SK-N-MC (cell line): ENCODE data around the gene JAKMIP3.

Source experiments
- EZH2 ChIP-seq: fragments of 200-600 bp; sonication (generic); IDR thresholded peaks from one replicate; pipeline ENCODE4 v1.6.1; 2017; ENCODE audit warnings: antibody characterized with exemption
- POLR2AphosphoS5 ChIP-seq: IDR thresholded peaks from 2 replicates; pipeline ENCODE4 v1.6.1; 2012; ENCODE audit warnings: mild to moderate bottlenecking, low read depth, low read length, borderline replicate concordance

DNA sequence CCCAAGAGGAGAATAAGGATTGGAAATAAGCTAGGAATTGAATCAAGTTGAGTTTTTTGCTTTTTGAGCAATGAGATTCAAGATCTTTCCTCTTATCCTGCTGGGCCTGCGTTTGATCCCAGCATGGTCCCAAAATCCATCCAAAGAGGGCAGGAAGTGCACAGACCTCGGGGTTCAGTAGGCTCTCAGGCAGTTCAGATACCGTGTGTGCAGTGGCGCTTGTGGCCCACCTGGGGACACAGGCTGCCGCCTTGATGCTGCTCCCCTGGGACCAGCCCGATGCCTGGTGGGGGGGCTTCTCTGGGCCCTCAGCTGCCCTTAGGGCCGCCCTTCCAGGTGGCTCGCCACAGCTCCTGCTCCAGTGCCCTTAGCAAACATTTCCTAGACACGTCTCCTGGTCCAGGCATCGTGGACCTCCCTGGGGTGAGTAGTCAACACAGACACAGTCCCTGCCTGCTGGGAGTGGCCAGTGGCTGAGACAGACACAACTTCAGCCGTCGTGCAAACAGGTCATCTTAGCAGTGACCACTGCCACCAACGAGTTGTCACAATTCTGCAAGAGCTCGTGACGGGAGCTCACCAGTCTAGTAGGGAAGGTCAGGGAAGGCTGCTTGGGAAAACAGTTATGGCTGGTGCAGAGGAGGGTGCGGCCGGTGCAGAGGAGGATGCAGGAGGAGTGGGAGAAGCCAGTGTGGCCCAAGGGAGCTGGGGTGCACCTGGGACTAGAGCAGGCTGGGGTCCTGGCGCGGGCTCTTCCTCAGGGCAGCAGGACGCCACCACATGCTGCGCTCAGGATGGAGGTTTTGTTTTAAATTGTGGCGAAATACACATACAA is 21.7 kb upstream of the JAKMIP3 start:
- no peak for TF ChIP-seq POLR2AphosphoS5
- TF ChIP-seq EZH2: no peak
